Measurements from ENCODE around the gene SMNDC1. TPM values are rescaled to one million over a fixed set of nuclear protein-coding genes. Genes with fewer than 3 reads are reported as not detected.

Gene SMNDC1
- total RNA-seq, 1 donor from 2014 or later: 6.9 TPM

GRCh38 chr10:110268442-110268841, 36.3 kb downstream of the SMNDC1 start:
- no peak overlapping the region for H3K4me3 ChIP-seq
- no peak for TF ChIP-seq CTCF (IDR thresholded peaks at IDR 0.05)
- H3K36me3 ChIP-seq: no peaks in the 10 kb centered on the region
- no peak for DNase-seq (ENCODE audit: low spot score in 2 of 2)
- peaks cover 20 to 89% of the 10 kb centered on the region in 2 donors for H3K4me1 ChIP-seq
- intact Hi-C loops (cut with DNase I): no loop called here
- H3K27me3 ChIP-seq: no peaks in the 10 kb centered on the region
- H3K27ac ChIP-seq: peak overlapping the region; percentile 84 to 90
- H3K9me3 ChIP-seq: no peaks in the 10 kb centered on the region

- no peaks in the 10 kb centered on the region for H3K27me3 ChIP-seq
- H3K4me3 ChIP-seq: no peak overlapping the region
- H3K4me1 ChIP-seq: peaks cover 24 to 86% of the 10 kb centered on the region in 2 donors
- H3K27ac ChIP-seq: peak overlapping the region; percentile 84 to 90
- no peak for DNase-seq (ENCODE audit: low spot score in 2 of 2)
- no peak for TF ChIP-seq CTCF (IDR thresholded peaks at IDR 0.05)
- no peaks in the 10 kb centered on the region for H3K36me3 ChIP-seq
- intact Hi-C loops (cut with DNase I): no loop called here
- no peaks in the 10 kb centered on the region for H3K9me3 ChIP-seq
Measured at GRCh38 chr10:110267276-110267675, 37.4 kb downstream of the SMNDC1 start.

DNA sequence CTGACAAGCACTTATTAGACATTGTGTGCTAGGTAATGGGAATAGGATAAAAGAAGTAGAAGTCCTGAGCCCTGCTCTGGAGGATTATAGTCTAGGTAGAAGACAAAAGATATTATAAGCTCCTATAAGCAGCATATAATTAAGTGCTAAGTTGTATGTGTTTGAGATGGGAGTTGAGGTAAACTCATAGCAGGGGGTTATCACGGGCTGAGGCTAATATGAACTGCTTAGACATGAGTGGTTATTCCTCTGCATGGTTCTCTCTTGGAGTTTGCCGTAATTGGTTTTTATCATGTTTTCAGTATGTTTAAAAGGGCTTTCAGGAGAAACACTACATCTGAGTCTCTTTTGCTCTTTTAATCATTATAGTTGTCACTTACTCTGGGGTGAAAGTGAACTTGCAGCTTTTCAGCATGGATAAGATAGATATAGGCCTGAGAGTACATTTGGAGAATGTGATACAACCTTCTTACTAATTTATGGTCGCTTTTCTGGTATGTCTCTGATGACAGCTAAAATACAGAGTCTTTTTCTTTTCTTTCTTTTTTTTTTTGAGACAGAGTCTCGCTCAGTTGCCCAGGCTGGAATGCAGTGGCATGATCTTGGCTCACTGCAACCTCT, 39.0 kb downstream of the SMNDC1 start:
- Histone ChIP-seq H3K36me3 (no peaks in the 10 kb centered on the region), H3K27ac (peak overlapping the region; percentile 84 to 90), H3K4me3 (no peak overlapping the region), H3K27me3 (no peaks in the 10 kb centered on the region), H3K9me3 (no peaks in the 10 kb centered on the region), H3K4me1 (peaks cover 19 to 90% of the 10 kb centered on the region in 2 donors)
- intact Hi-C loops (cut with DNase I): no loop called here
- TF ChIP-seq CTCF (IDR thresholded peaks at IDR 0.05): no peak
- DNase-seq (ENCODE audit: low spot score in 2 of 2): no peak

GRCh38 chr10:110263164-110263563, 41.6 kb downstream of the SMNDC1 start:
- no peak for TF ChIP-seq CTCF (IDR thresholded peaks at IDR 0.05)
- H3K9me3 ChIP-seq: no peaks in the 10 kb centered on the region
- no peak for DNase-seq (ENCODE audit: low spot score in 2 of 2)
- peaks cover 10 to 77% of the 10 kb centered on the region in 2 donors for H3K4me1 ChIP-seq
- H3K36me3 ChIP-seq: no peaks in the 10 kb centered on the region
- H3K4me3 ChIP-seq: peak overlapping the region in 1 of 2 donors; percentile 29
- intact Hi-C loops (cut with DNase I): loop anchor here (5.0 kb wide), 2 partner anchors 36 to 371 kb away; no protein-coding TSS in a partner anchor
- no peaks in the 10 kb centered on the region for H3K27me3 ChIP-seq
- H3K27ac ChIP-seq: peak overlapping the region; percentile 84 to 90

DNA sequence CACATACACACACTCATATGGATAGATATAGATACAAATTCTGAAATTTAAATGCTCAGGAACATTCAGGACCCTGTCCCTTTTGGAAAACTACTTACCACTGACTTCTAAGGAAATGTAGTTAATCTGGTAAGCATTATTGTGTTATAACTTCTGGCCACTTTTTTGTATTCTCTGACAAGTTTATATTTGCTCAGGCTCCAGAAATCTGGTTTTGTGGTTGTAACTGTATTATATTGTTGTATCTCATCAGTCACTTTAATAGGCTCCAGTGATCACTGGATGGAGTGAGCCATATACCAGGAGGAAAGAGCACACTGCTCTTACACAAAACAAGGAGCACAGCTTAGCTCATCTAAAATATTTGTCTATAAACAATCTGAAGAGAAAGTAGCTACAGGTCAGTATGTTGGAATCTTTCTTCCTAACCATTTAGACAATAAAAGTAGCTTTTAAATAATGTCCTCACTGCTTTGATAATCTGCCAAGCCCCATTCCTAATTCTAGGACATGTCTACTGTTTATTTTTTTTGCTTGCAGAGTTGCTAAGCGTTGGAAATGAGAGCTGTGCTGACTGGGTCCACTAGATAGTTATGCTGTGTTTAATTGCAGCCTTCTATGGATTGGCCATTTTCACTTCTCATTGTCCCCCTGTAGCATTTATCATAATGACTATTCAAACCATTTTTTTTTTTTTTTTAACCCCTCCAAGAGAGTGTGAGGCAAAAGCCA, 43.8 kb downstream of the SMNDC1 start:
- TF ChIP-seq CTCF (IDR thresholded peaks at IDR 0.05): no peak
- Histone ChIP-seq H3K4me1 (peaks cover 8 to 61% of the 10 kb centered on the region in 2 donors), H3K27ac (peak overlapping the region; percentile 84 to 90), H3K36me3 (peaks cover 2% of the 10 kb centered on the region in 2 donors), H3K27me3 (no peaks in the 10 kb centered on the region), H3K9me3 (no peaks in the 10 kb centered on the region), H3K4me3 (no peak overlapping the region)
- intact Hi-C loops (cut with DNase I): loop anchor here (5.0 kb wide), 2 partner anchors 34 to 369 kb away; no protein-coding TSS in a partner anchor
- DNase-seq (ENCODE audit: low spot score in 2 of 2): no peak

Data from ascending aorta (tissue), 2 donors.